PFSK-1 (cell line): ENCODE measurements around the gene IL6ST.

Experiments used
- FOXP2 ChIP-seq: optimal IDR thresholded peaks from 2 replicates; pipeline ENCODE3; 2011; ENCODE audit warnings: borderline replicate concordance, control low read depth, inconsistent platforms; ENCODE audit not compliant: insufficient read depth; ENCODE audit errors: extremely low read length, extremely low read depth
- POLR2AphosphoS5 ChIP-seq: IDR thresholded peaks from 2 replicates; pipeline ENCODE4 v1.6.1; 2012; ENCODE audit warnings: low read depth, mild to moderate bottlenecking, control low read depth, low read length, moderate library complexity
- REST ChIP-seq, 2 experiments: IDR thresholded peaks; 2 replicates each; pipeline versions ENCODE4 v1.6.1 to v1.8.0; 2011 to 2012; ENCODE audit warnings: low read depth in 2 of 2, low read length in 2 of 2, control low read depth in 1 of 2, inconsistent platforms in 1 of 2, mild to moderate bottlenecking in 1 of 2, moderate library complexity in 1 of 2; ENCODE audit not compliant: insufficient read depth in 1 of 2
- SIN3A ChIP-seq: IDR thresholded peaks from 2 replicates; pipeline ENCODE4 v1.6.1; 2012; ENCODE audit warnings: mild to moderate bottlenecking, low read length, moderate library complexity, borderline replicate concordance; ENCODE audit not compliant: insufficient read depth
- TAF1 ChIP-seq: IDR thresholded peaks from 2 replicates; pipeline ENCODE4 v1.6.1; 2012; ENCODE audit warnings: low read length, control low read depth, borderline replicate concordance; ENCODE audit not compliant: insufficient read depth

The IL6ST gene

DNA sequence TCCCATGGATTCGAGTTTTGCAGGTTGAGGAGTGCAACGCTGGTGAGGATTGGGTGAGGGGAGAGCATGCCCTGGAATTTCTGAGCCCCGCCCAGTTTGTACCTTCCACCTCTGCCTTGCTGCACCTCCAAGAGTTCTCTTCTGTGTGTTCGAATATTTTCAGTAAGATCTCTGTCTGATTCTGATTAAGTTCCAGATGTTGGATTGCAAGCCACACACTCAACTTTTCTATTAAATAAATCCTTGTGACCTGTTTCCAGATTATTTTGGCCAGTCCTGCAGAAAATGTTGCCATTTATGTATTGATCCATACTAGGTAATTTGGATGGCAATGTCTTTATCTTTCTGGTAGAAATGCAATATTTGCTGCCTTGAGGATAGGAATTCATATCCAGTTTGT is 89.5 kb downstream of the IL6ST start:
- no peak for TF ChIP-seq REST (IDR thresholded peaks at IDR 0.05; ENCODE audit: insufficient read depth in 1 of 2, low read depth in 2 of 2, low read length in 2 of 2)
- TF ChIP-seq TAF1: no peak
- TF ChIP-seq SIN3A: no peak

- TF ChIP-seq POLR2AphosphoS5 (no peak), FOXP2 (no peak), SIN3A (no peak), TAF1 (no peak), REST (IDR thresholded peaks at IDR 0.05; ENCODE audit: insufficient read depth in 1 of 2, low read depth in 2 of 2, low read length in 2 of 2) (no peak)
Measured at GRCh38 chr5:55904152-55904551, 90.6 kb downstream of the IL6ST start.

DNA sequence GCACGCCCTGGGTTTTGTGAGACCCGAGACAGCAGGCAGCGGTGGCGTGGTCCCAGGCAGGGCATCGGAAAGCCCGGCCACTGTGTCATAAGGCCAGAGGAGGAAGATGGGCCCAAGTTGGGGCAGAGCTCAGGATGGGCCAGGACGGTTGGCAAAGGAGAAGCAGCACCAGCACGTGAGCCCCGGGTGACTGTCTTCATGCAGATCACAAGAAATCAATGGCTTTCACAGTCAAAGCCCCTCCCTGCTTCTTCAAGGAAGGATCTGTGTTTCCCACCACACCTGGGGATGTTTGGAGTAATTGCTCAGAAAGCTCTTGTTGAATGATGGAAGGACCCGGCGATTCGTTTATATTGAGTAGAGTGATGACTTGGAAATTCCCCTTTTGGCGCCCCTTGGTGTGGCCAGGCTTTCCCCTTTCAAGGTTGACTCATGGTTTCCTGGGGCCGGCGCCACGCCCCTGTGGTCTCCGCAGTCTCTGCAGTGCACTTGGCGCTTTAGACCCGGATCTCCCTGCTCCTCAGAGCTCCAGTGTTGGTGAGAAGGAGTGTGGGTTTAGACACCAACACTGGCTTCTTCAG is 91.6 kb downstream of the IL6ST start:
- TF ChIP-seq TAF1 (no peak), POLR2AphosphoS5 (no peak), SIN3A (no peak), FOXP2 (no peak), REST (IDR thresholded peaks at IDR 0.05; ENCODE audit: insufficient read depth in 1 of 2, low read depth in 2 of 2, low read length in 2 of 2) (no peak)

- TF ChIP-seq FOXP2: no peak
- no peak for TF ChIP-seq SIN3A
- TF ChIP-seq REST (IDR thresholded peaks at IDR 0.05; ENCODE audit: insufficient read depth in 1 of 2, low read depth in 2 of 2, low read length in 2 of 2): no peak
- no peak for TF ChIP-seq POLR2AphosphoS5
- TF ChIP-seq TAF1: no peak
Measured at GRCh38 chr5:55902696-55903095, 92.1 kb downstream of the IL6ST start.

DNA sequence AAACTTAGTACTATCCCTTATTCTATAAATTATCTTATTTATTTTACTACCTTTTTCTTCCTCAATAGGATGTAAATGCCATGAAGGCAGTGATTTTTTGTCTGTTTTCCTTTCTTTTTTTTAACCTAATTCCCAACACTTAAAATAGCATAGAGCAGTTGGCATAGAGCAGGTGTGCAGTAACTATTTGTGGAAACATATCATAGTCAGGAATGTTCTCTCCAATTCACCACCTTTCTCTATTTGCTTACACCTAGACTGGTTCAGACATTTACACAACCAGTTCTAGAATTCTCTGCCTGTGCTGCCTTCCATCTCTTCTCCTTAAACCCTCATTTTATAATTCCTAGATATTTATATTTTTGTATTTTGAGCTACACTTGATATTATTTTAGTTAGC is 94.0 kb downstream of the IL6ST start:
- TF ChIP-seq FOXP2: no peak
